Left colon (tissue), 2 donors: Measurements from ENCODE around the gene HSD17B14. TPM values are rescaled to one million over a fixed set of nuclear protein-coding genes. Genes with fewer than 3 reads are reported as not detected.
"Not testable (repeated sequence)": the region's sequence is repeated elsewhere in the genome, so short reads cannot be mapped to it uniquely, and the experiment has no call there.

Source experiments
- ATAC-seq: fragments of 200-7000 bp; cut with Tn5 transposase; one replicate; pipeline ENCODE4 v1.9.1; 2020; ENCODE audit warnings: mild to moderate bottlenecking, moderate library complexity
- DNase-seq, 2 donors: peaks; one replicate each; pipeline ENCODE4 v3.0.0-alpha.2; 2020
- intact Hi-C, 2 donors: fragments of 100-400 bp; cut with DNase I in 1 of 2; cut with micrococcal nuclease in 1 of 2; formaldehyde crosslinking; loops; one replicate each; pipeline versions ENCODE4 v1.11.2 to v1.14.0; 2022; cut with DNase I, micrococcal nuclease
- long read RNA-seq: library from polyadenylated mRNA; unstranded; transcript quantifications from one replicate; pipeline ENCODE4 v2.0.0, GENCODE V29; 2021
- total RNA-seq, 2 donors: library from RNA; stranded (reverse); fragmentation: NEBNext Ultra II Directional; extraction: Animal tissue kit (Norgen Biotek cat#: 25700); gene quantifications; one replicate each; pipeline ENCODE4 v1.2.1, GENCODE V29; 2021
- donor health status: DM: no; HTN: no; CAD: no.
- donor health status: DM: yes; HTN: yes; CAD: no.

HSD17B14 gene
- 1 to 10 TPM; 3.3 to 4.6 TPM for total RNA-seq
- long read RNA-seq, partial matches to known transcripts, result 0 of 2 reads
- long read RNA-seq, other reads (novel, unspliced or antisense), result 1 of 2 reads

- peak; percentile 37 to 46 for DNase-seq
- intact Hi-C loops, result no loop called here
- peak; percentile 3 for ATAC-seq
Measured at GRCh38 chr19:48836089-48837017, at the start of gene HSD17B14. TSS of gene HSD17B14 (minus strand) at chr19:48836491. CDS start at chr19:48836411, 80 bp downstream.

DNA sequence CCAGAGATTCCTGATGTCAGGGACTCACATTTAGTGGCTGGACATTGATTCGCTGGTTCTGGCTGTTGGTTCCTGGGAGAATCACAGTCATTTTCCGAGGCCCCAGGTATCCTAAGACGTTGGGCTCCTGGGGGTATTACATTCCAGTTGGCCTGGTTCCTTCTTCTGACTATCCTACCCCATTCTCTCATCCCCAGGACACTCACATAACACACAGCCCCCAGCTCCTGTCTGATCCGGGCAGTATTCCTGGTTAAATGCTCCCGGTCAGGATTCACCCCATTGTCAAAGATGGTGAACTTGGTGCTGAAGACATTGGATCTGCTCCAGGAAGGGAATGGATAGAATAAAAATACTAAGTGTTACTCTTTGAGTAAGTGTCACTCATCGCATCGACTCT is 47.4 kb upstream of the HSD17B14 start:
- no peak for ATAC-seq
- no peak for DNase-seq
- intact Hi-C loops, result no loop called here

DNA sequence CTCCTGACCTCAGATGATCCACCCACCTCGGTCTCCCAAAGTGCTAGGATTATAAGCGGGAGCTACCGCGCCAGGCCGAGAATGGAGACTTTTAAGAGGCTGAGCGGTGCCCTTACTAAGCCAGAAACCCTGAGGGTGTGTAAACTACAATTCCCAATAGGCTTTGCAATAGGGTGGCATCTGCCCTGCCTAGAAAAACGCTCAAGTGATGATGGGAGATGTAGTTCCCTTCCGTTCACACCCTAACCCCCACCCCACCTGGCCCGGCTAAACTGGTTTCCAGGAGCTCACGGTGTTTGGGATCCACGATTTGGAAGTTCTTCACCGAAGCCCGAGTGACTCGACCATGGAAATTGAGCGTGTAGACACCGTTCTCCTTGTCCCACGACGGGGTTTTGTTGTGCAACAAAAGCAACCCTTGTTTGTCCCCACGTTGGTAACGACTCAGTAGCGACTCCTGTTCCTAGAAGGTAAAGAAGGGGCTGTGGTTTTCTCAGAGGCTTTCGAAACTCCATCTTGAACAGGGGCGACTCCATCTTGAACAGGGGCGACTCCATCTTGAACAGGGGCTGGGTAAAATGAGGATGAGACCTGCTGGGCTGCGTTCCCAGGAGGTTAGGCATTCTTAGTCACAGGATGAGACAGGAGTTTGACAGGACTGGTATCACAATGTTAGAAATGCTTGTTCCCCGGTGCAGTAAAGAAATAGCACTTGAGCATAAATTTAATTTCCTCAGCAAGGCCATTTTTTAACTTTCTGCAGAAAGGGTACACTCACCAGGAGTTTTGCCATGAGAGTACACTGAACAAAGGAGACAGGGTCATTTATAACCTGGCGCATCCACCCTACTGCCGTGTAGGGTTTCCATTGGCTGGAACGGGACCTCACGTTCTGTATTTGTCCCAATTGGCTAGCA is 45.7 kb upstream of the HSD17B14 start:
- intact Hi-C loops, result no loop called here
- peak; percentile 70 for ATAC-seq
- DNase-seq, result no peak

DNA sequence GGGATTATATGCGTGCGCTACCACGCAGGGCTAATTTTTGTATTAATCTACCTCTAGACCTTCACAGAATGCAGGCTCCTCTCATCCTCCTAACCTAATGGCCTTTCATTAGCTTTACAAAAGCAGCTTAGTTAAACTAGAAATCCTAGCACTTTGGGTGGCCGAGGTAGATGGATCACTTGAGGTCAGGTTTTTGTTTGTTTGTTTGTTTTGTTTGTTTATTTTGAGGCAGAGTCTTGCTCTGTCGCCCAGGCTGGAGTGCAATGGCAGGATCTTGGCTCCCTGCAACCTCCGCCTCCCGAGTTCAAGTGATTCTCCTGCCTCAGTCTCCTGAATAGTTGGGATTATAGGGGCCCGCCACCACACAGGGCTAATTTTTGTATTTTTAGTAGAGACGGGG is 43.4 kb upstream of the HSD17B14 start:
- DNase-seq, ATAC-seq: not testable (repeated sequence)
- intact Hi-C loops, result loop anchor here in 1 of 2 donors (10.0 kb wide), 1 partner anchor 85 kb away; the partner anchor contains the start of gene FTL

DNA sequence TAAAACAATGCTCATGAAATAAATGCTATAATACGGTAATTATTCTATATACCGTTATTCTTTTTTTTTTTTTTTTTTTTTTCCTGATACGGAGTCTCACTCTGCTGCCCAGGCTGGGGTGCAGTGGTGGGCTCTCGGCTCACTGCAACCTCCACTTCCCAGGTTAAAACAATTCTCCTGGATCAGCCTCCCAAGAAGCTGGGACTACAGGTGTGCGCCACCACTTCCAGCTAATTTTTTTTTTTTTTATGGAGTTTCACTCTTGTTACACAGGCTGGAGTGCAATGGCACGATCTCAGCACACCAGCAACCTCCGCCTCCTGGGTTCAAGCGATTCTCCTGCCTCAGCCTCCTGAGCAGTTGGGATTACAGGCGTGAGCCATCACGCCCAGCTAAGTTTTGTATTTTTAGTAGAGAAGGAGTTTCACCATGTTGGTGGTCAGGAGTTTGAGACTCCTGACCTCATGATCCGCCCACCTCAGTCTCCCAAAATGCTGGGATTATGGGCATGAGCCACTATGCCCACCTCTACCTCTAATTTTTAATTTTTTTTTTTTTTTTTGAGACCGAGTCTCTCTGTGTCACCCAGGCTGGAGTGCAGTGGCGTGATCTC is 42.8 kb upstream of the HSD17B14 start:
- intact Hi-C loops, result loop anchor here in 1 of 2 donors (10.0 kb wide), 1 partner anchor 86 kb away; the partner anchor contains the start of gene FTL
- DNase-seq (no peak), ATAC-seq (no peak)

DNA sequence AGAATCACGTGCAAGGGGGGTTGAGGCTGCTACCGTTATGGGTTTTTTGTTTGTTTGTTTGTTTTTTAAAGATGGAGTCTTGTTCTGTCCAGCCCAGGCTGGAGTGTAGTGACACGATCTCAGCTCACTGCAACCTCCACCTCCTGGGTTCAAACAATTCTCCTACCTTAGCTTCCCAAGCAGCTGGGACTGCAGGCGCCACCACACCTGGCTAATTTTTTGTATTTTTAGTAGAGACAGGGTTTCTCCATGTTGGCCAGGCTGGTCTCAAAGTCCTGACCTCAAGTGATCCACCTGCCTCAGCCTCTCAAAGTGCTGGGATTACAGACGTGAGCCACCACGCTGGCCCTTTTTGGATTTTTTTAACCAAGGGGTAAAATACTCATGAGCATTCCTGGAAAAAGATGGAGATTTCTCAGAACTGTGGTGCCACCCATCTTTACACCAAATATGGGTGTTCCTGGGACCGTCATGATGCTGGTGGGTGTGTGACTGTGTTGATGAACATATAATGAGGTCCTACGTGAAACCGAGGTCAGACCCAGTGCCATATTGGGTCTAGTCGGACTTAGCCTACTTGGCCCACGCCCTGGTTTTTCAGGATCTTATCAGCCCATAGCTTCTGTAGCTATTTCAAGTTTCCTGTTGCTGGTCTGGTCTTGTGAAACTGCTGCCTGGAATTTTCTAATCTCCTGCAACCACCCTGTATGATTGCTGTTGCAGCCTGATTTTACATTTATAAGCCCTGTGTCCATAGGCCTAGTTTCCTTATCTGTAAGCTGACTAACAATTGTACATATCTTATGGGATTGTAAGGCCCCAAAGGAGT is 42.1 kb upstream of the HSD17B14 start:
- DNase-seq (no peak), ATAC-seq (no peak)
- intact Hi-C loops, result loop anchor here in 1 of 2 donors (10.0 kb wide), 1 partner anchor 86 kb away; the partner anchor contains the start of gene FTL

GRCh38 chr19:48877855-48878195 is 41.5 kb upstream of the HSD17B14 start:
- intact Hi-C loops, result loop anchor here in 1 of 2 donors (10.0 kb wide), 1 partner anchor 87 kb away; the partner anchor contains the start of gene FTL
- ATAC-seq (no peak), DNase-seq (no peak)

DNA sequence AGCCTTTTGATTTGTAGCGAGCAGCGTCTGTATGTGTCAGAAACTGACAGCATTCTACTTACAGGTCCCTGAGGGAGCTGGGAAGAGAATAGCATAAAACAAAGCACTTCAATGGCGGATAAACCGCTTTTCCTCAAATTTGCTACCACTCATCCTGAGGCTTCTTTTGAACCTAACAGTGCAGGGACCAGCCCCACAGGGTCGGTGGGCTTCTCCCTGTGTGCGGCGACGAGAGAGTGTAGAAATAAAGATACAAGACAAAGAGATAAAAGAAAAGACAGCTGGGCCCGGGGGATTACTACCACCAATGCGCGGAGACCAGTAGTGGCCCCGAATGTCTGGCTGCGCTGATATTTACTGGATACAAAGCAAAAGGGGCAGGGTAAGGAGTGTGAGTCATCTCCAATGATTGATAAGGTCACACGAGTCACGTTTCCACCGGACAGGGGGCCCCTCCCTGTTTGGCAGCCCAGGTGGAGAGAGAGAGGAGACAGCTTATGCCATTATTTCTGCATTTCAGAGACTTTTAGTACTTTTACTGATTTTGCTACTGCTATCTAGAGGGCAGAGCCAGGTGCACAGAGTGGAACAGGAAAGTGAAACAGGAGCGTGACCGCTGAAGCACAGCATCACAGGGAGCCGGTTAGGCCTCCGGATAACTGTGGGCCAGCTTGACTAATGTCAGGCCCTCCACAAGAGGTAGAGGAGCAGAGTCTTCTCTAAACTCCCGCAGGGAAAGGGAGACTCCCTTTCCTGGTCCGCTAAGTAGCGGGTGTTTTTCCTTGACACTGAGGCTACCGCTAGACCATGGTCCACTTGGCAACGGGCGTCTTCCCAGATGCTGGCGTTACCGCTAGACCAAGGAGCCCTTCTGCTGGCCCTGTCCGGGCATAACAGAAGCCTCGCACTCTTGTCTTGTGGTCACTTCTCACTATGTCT is 40.0 kb upstream of the HSD17B14 start:
- DNase-seq, ATAC-seq: not testable (repeated sequence)
- intact Hi-C loops, result loop anchor here in 1 of 2 donors (10.0 kb wide), 1 partner anchor 88 kb away; the partner anchor contains the start of gene FTL

DNA sequence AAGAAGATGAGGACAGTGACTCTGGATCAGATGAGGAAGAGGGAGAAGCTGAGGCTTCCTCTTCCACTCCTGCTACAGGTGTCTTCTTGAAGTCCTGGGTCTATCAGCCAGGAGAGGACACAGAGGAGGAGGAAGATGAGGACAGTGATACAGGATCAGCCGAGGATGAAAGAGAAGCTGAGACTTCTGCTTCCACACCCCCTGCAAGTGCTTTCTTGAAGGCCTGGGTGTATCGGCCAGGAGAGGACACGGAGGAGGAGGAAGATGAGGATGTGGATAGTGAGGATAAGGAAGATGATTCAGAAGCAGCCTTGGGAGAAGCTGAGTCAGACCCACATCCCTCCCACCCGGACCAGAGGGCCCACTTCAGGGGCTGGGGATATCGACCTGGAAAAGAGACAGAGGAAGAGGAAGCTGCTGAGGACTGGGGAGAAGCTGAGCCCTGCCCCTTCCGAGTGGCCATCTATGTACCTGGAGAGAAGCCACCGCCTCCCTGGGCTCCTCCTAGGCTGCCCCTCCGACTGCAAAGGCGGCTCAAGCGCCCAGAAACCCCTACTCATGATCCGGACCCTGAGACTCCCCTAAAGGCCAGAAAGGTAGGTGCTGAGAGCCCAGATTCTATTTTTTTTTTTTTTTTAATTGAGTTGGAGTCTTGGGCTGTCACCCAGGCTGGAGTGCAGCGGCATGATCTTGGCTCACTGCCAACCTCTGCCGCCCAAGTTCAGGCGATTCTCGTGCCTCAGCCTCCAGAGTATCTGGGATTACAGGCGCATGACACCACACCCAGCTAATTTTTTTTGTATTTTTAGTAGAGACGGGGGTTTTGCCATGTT is 38.2 kb upstream of the HSD17B14 start:
- intact Hi-C loops, result loop anchor here in 1 of 2 donors (10.0 kb wide), 1 partner anchor 90 kb away; the partner anchor contains the start of gene FTL
- ATAC-seq, result no peak
- DNase-seq, result no peak

DNA sequence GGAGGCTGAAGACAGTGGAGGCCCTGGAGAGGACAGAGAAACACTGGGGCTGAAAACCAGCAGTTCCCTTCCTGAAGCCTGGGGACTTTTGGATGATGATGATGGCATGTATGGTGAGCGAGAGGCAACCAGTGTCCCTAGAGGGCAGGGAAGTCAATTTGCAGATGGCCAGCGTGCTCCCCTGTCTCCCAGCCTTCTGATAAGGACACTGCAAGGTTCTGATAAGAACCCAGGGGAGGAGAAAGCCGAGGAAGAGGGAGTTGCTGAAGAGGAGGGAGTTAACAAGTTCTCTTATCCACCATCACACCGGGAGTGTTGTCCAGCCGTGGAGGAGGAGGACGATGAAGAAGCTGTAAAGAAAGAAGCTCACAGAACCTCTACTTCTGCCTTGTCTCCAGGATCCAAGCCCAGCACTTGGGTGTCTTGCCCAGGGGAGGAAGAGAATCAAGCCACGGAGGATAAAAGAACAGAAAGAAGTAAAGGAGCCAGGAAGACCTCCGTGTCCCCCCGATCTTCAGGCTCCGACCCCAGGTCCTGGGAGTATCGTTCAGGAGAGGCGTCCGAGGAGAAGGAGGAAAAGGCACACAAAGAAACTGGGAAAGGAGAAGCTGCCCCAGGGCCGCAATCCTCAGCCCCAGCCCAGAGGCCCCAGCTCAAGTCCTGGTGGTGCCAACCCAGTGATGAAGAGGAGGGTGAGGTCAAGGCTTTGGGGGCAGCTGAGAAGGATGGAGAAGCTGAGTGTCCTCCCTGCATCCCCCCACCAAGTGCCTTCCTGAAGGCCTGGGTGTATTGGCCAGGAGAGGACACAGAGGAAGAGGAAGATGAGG is 37.4 kb upstream of the HSD17B14 start:
- ATAC-seq (no peak), DNase-seq (peak in 1 of 2 donors; percentile 22)
- intact Hi-C loops, result loop anchor here in 1 of 2 donors (10.0 kb wide), 1 partner anchor 91 kb away; the partner anchor contains the start of gene FTL

GRCh38 chr19:48872884-48873475 is 36.7 kb upstream of the HSD17B14 start:
- DNase-seq (peak; percentile 88 to 92), ATAC-seq (peak; percentile 70)
- intact Hi-C loops, result loop anchor here in 1 of 2 donors (10.0 kb wide), 1 partner anchor 92 kb away; the partner anchor contains the start of gene FTL

GRCh38 chr19:48872182-48872883 is 36.0 kb upstream of the HSD17B14 start, which contains the start of gene PPP1R15A:
TSS of gene PPP1R15A (plus strand) at chr19:48872421. CDS start at chr19:48873234, 813 bp downstream.
- peak; percentile 75 for ATAC-seq
- intact Hi-C loops, result loop anchor here in 1 of 2 donors (10.0 kb wide), 1 partner anchor 92 kb away; the partner anchor contains the start of gene FTL
- peak; percentile 97 to 98 for DNase-seq

- intact Hi-C loops, result loop anchor here in 1 of 2 donors (10.0 kb wide), 1 partner anchor 93 kb away; the partner anchor contains the start of gene FTL
- DNase-seq, ATAC-seq: not testable (repeated sequence)
Measured at GRCh38 chr19:48871471-48872181, 35.3 kb upstream of the HSD17B14 start.
